PC-3 (cell line): ENCODE data around the gene RABGGTA.

Experiments
- CTCF ChIP-seq: fragments of 300-600 bp; sonication (generic); conservative IDR thresholded peaks from 2 replicates; pipeline ENCODE4 v1.5.1; 2017; ENCODE audit warnings: antibody characterized with exemption, low read depth, mild to moderate bottlenecking, low read length
- EZH2 ChIP-seq: fragments of 300-600 bp; sonication (generic); IDR thresholded peaks from one replicate; pipeline ENCODE4 v1.6.1; 2017; ENCODE audit warnings: antibody characterized with exemption, mild to moderate bottlenecking, low read length; ENCODE audit not compliant: unreplicated experiment
- EZH2phosphoT487 ChIP-seq: fragments of 300-600 bp; sonication (generic); IDR thresholded peaks from 2 replicates; pipeline ENCODE4 v1.6.1; 2018; ENCODE audit warnings: mild to moderate bottlenecking, antibody characterized with exemption, low read length, borderline replicate concordance

GRCh38 chr14:24271134-24271833 lies at the start of gene RABGGTA:
- TF ChIP-seq CTCF: peak; percentile 77
- TF ChIP-seq EZH2phosphoT487: no peak
- no peak for TF ChIP-seq EZH2
